ENCODE data around the gene SLC37A3.

The SLC37A3 gene

GRCh38 chr7:140295224-140295738, 103.0 kb downstream of the SLC37A3 start:
- no peak for TF ChIP-seq CTCF (IDR thresholded peaks at IDR 0.05; ENCODE audit: low read depth, low read length, missing control alignments)
- in situ Hi-C loops (cut with HindIII; ENCODE audit: low sequenced_read_pairs) = no loop called here
- H3K4me3 ChIP-seq (ENCODE audit: low read depth, low read length) = no peak overlapping the region
- DNase-seq (ENCODE audit: low read depth) = no peak

- TF ChIP-seq CTCF (IDR thresholded peaks at IDR 0.05; ENCODE audit: low read depth, low read length, missing control alignments) = no peak
- no peak overlapping the region for H3K4me3 ChIP-seq (ENCODE audit: low read depth, low read length)
- in situ Hi-C loops (cut with HindIII; ENCODE audit: low sequenced_read_pairs) = no loop called here
- DNase-seq (ENCODE audit: low read depth) = no peak
Observed at GRCh38 chr7:140294454-140294853, 103.9 kb downstream of the SLC37A3 start.

- no peak for DNase-seq (ENCODE audit: low read depth)
- in situ Hi-C loops (cut with HindIII; ENCODE audit: low sequenced_read_pairs) = no loop called here
- no peak overlapping the region for H3K4me3 ChIP-seq (ENCODE audit: low read depth, low read length)
- TF ChIP-seq CTCF (IDR thresholded peaks at IDR 0.05; ENCODE audit: low read depth, low read length, missing control alignments) = no peak
Observed at GRCh38 chr7:140292438-140292837, 105.9 kb downstream of the SLC37A3 start.

- no peak for TF ChIP-seq CTCF (IDR thresholded peaks at IDR 0.05; ENCODE audit: low read depth, low read length, missing control alignments)
- no peak overlapping the region for H3K4me3 ChIP-seq (ENCODE audit: low read depth, low read length)
- DNase-seq (ENCODE audit: low read depth) = no peak
- in situ Hi-C loops (cut with HindIII; ENCODE audit: low sequenced_read_pairs) = no loop called here
Observed at GRCh38 chr7:140289804-140290203, 108.5 kb downstream of the SLC37A3 start.

- TF ChIP-seq CTCF (IDR thresholded peaks at IDR 0.05; ENCODE audit: low read depth, low read length, missing control alignments) = no peak
- no peak overlapping the region for H3K4me3 ChIP-seq (ENCODE audit: low read depth, low read length)
- no peak for DNase-seq (ENCODE audit: low read depth)
- in situ Hi-C loops (cut with HindIII; ENCODE audit: low sequenced_read_pairs) = no loop called here
Observed at GRCh38 chr7:140287988-140288387, 110.3 kb downstream of the SLC37A3 start.

- in situ Hi-C loops (cut with HindIII; ENCODE audit: low sequenced_read_pairs) = no loop called here
- TF ChIP-seq CTCF (IDR thresholded peaks at IDR 0.05; ENCODE audit: low read depth, low read length, missing control alignments) = no peak
Observed at GRCh38 chr7:140285938-140286337, 112.4 kb downstream of the SLC37A3 start.

More at GRCh38 chr7:140285938-140286337, 112.4 kb downstream of the SLC37A3 start:
- no peak for DNase-seq (ENCODE audit: low read depth)
- no peak overlapping the region for H3K4me3 ChIP-seq (ENCODE audit: low read depth, low read length)
